ENCODE data around the gene CLTCL1. TPM values are rescaled to one million over a fixed set of nuclear protein-coding genes. Genes with fewer than 3 reads are reported as not detected.

The CLTCL1 gene
- total and polyA plus RNA-seq, 2 donors (not counting 1 experiment from before 2014, with no cell fraction given) = 1.0 to 5.5 TPM

DNA sequence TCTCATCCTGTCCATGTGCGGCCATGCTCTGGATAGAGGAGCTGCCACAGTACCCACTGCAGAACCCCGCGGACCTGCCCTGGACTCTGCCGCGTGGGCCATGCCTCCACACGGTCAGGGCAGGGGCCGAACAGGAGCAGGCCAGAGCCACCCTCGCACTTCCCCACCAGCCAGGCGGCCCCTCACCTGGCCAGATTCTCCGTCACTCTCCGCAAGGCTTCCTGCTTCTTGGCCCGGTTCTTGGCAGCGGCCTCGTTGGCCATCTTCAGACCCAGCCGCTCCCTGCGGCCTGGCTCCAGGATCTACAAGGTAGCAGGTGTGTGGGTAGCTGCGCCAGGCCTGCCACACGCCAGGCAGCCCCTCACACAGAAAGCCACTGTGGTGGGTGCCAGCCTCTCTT lies 156.6 kb downstream of the CLTCL1 start:
- no peak overlapping the region for H3K27ac Mint-ChIP-seq
- Histone ChIP-seq H4K20me1 (ENCODE audit: control insufficient read depth, insufficient read depth, low read length, poor library complexity, severe bottlenecking) (peaks cover 11% of the 10 kb centered on the region), H3K4me2 (replicated peaks; ENCODE audit: low read depth, low read length, poor library complexity, severe bottlenecking) (no peak overlapping the region), H3K79me2 (ENCODE audit: control insufficient read depth, insufficient read depth, low read length) (no peaks in the 10 kb centered on the region), H3K27me3 (replicated peaks in 1 of 4; ENCODE audit: control extremely low read depth in 1 of 4, control insufficient read depth in 3 of 4, insufficient read depth in 4 of 4, low read length in 3 of 4) (no peaks in the 10 kb centered on the region), H3K27ac (ENCODE audit: low read length in 2 of 2) (no peak overlapping the region), H3K4me3 (ENCODE audit: control extremely low read depth in 1 of 5, extremely low read depth in 1 of 5, insufficient read depth in 1 of 5, low read depth in 2 of 5, low read length in 4 of 5) (no peak overlapping the region), H2AFZ (ENCODE audit: insufficient read depth, low read depth, low read length, poor library complexity, severe bottlenecking) (no peak overlapping the region), H3K36me3 (replicated peaks in 1 of 2; ENCODE audit: control extremely low read depth in 1 of 2, control insufficient read depth in 1 of 2, extremely low read depth in 1 of 2, insufficient read depth in 2 of 2, low read length in 1 of 2) (peaks cover 2 to 51% of the 10 kb centered on the region in 2 experiments), H3K9me3 (ENCODE audit: control extremely low read depth in 1 of 3, control insufficient read depth in 2 of 3, insufficient read depth in 1 of 3, low read length in 2 of 3) (no peaks in the 10 kb centered on the region), H3K9ac (ENCODE audit: low read length) (no peak overlapping the region), H3K4me1 (ENCODE audit: control insufficient read depth in 2 of 2, insufficient read depth in 2 of 2, low read length in 2 of 2) (no peaks in the 10 kb centered on the region)
- TF ChIP-seq, protein P1, sequence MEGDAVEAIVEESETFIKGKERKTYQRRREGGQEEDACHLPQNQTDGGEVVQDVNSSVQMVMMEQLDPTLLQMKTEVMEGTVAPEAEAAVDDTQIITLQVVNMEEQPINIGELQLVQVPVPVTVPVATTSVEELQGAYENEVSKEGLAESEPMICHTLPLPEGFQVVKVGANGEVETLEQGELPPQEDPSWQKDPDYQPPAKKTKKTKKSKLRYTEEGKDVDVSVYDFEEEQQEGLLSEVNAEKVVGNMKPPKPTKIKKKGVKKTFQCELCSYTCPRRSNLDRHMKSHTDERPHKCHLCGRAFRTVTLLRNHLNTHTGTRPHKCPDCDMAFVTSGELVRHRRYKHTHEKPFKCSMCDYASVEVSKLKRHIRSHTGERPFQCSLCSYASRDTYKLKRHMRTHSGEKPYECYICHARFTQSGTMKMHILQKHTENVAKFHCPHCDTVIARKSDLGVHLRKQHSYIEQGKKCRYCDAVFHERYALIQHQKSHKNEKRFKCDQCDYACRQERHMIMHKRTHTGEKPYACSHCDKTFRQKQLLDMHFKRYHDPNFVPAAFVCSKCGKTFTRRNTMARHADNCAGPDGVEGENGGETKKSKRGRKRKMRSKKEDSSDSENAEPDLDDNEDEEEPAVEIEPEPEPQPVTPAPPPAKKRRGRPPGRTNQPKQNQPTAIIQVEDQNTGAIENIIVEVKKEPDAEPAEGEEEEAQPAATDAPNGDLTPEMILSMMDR (IDR thresholded peaks at IDR 0.05) = no peak
- no peak for TF ChIP-seq EZH2 (IDR thresholded peaks at IDR 0.05; ENCODE audit: borderline replicate concordance, insufficient read depth, low read depth, low read length, poor library complexity, severe bottlenecking)
- no peak overlapping the region for H3K4me3 Mint-ChIP-seq
- intact Hi-C loops (cut with micrococcal nuclease) = no loop called here
- ATAC-seq (ENCODE audit: low read depth) (no peak), DNase-seq (no peak)
- POLR2A ChIA-PET = no interaction called here
- CTCF ChIA-PET = interaction anchor here (1.6 kb wide), 1 partner anchor 44 kb away, joined by 5 read pairs; no protein-coding TSS in a partner anchor
- H3K4me1 Mint-ChIP-seq = no peaks in the 10 kb centered on the region
- no peaks in the 10 kb centered on the region for H3K9me3 Mint-ChIP-seq (ENCODE audit: insufficient read depth)
- no peaks in the 10 kb centered on the region for H3K27me3 Mint-ChIP-seq
- 92% methylated on average over 17 of the region's 18 CpGs for WGBS (ENCODE audit: insufficient coverage)

DNA sequence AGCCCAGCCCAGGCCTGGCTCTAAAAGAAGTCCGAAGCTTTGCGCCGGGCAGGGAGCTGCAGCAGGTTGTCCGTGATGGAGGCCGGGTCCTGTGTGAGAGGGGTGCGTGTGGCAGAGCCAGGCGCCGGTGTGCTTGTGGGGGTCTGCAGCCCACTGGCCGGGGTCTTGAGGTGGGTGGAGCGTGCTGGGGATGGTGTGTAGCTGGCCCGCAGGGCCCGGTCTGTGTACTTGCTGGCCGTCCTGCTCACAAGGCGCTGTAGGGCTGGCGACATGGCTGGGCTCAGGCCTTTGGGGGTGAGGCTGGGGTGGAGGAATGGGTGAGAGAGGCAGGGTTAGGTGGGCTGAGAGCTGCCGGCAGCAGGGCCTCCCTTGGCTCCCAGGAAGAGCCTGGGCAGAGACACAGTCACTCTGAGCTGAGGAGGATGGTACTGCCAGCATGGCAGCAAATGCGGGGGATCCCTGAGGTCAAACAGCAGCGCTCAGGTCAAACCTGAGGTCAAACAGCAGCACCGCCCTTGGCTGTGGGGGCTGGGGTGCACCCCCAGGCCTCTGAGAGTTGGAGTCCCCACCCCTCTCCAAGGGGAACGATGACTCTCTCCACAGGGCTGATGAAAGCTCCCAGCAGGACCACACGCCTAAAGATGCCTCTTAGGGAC lies 157.2 kb downstream of the CLTCL1 start:
- peaks cover 2 to 45% of the 10 kb centered on the region in 2 experiments for H3K36me3 ChIP-seq (replicated peaks in 1 of 2; ENCODE audit: control extremely low read depth in 1 of 2, control insufficient read depth in 1 of 2, extremely low read depth in 1 of 2, insufficient read depth in 2 of 2, low read length in 1 of 2)
- no peak overlapping the region for H2AFZ ChIP-seq (ENCODE audit: insufficient read depth, low read depth, low read length, poor library complexity, severe bottlenecking)
- peaks cover 11% of the 10 kb centered on the region for H4K20me1 ChIP-seq (ENCODE audit: control insufficient read depth, insufficient read depth, low read length, poor library complexity, severe bottlenecking)
- no peaks in the 10 kb centered on the region for H3K9me3 Mint-ChIP-seq (ENCODE audit: insufficient read depth)
- no peak overlapping the region for H3K4me2 ChIP-seq (replicated peaks; ENCODE audit: low read depth, low read length, poor library complexity, severe bottlenecking)
- intact Hi-C loops (cut with micrococcal nuclease) = no loop called here
- H3K27me3 ChIP-seq (replicated peaks in 1 of 4; ENCODE audit: control extremely low read depth in 1 of 4, control insufficient read depth in 3 of 4, insufficient read depth in 4 of 4, low read length in 3 of 4) = no peaks in the 10 kb centered on the region
- no peaks in the 10 kb centered on the region for H3K4me1 Mint-ChIP-seq
- no peak for DNase-seq
- H3K27ac Mint-ChIP-seq = no peak overlapping the region
- H3K4me3 Mint-ChIP-seq = no peak overlapping the region
- CTCF ChIA-PET = interaction anchor here (0.7 to 1.6 kb wide), 3 partner anchors 10 to 45 kb away, joined by 3 to 6 read pairs (median 5); partner anchors contain the start of gene ESS2
- no peak overlapping the region for H3K9ac ChIP-seq (ENCODE audit: low read length)
- H3K27ac ChIP-seq (ENCODE audit: low read length in 2 of 2) = no peak overlapping the region
- H3K4me1 ChIP-seq (ENCODE audit: control insufficient read depth in 2 of 2, insufficient read depth in 2 of 2, low read length in 2 of 2) = no peaks in the 10 kb centered on the region
- 91% methylated on average over 21 of the region's 21 CpGs for WGBS (ENCODE audit: insufficient coverage)
- no peak overlapping the region for H3K4me3 ChIP-seq (ENCODE audit: control extremely low read depth in 1 of 5, extremely low read depth in 1 of 5, insufficient read depth in 1 of 5, low read depth in 2 of 5, low read length in 4 of 5)
- POLR2A ChIA-PET = no interaction called here
- no peaks in the 10 kb centered on the region for H3K27me3 Mint-ChIP-seq
- H3K79me2 ChIP-seq (ENCODE audit: control insufficient read depth, insufficient read depth, low read length) = no peaks in the 10 kb centered on the region
- no peak for ATAC-seq (ENCODE audit: low read depth)
- no peak for TF ChIP-seq EZH2 (IDR thresholded peaks at IDR 0.05; ENCODE audit: borderline replicate concordance, insufficient read depth, low read depth, low read length, poor library complexity, severe bottlenecking)
- TF ChIP-seq, protein P1 (IDR thresholded peaks at IDR 0.05) = no peak
- no peaks in the 10 kb centered on the region for H3K9me3 ChIP-seq (ENCODE audit: control extremely low read depth in 1 of 3, control insufficient read depth in 2 of 3, insufficient read depth in 1 of 3, low read length in 2 of 3)

All from B cell (primary cell).